IMR-90 (cell line): ENCODE data around the gene COPS2. TPM values are rescaled to one million over a fixed set of nuclear protein-coding genes. Genes with fewer than 3 reads are reported as not detected.

Experiments
- ATAC-seq: fragments of 200-7000 bp; cut with Tn5 transposase; 2 replicates; pipeline ENCODE4 v1.9.1; 2020; ENCODE audit warnings: low read depth, mild to moderate bottlenecking, moderate library complexity
- BruUV-seq: library from RNA; stranded (reverse); fragments of 400-500 nt; replicated peaks from 2 replicates; lab custom pipeline; 2021; lab: Mats Ljungman, UMichigan
- CTCF ChIA-PET: fragments of 300-600 bp; formaldehyde crosslinking; extraction: SDS; loops from one replicate; lab custom pipeline; 2021; ENCODE audit warnings: antibody characterized with exemption; lab: Yijun Ruan, JAX
- POLR2A ChIA-PET: fragments of 300-600 bp; sonication (Branson Sonifier 250); formaldehyde crosslinking; loops from one replicate; lab custom pipeline; 2022; ENCODE audit warnings: antibody characterized with exemption; ENCODE audit not compliant: unreplicated experiment; lab: Charles Lee
- DNase-seq: peaks from one replicate; pipeline ENCODE4 v3.0.0; 2013
- H2AFZ ChIP-seq: replicated peaks from 2 replicates; pipeline ENCODE3; 2013; ENCODE audit warnings: low read length, mild to moderate bottlenecking; ENCODE audit not compliant: poor library complexity
- H2AK5ac ChIP-seq: 2 replicates; pipeline ENCODE4 v1.6.1; 2013; ENCODE audit warnings: low read depth, low read length, inconsistent platforms
- H2AK9ac ChIP-seq: replicated peaks from 2 replicates; pipeline ENCODE3; 2013; ENCODE audit warnings: mild to moderate bottlenecking, low read depth, low read length, moderate library complexity; ENCODE audit not compliant: poor library complexity
- H2BK120ac ChIP-seq: 2 replicates; pipeline ENCODE4 v1.6.1; 2013; ENCODE audit warnings: low read depth, low read length, inconsistent platforms
- H2BK15ac ChIP-seq: 3 replicates; pipeline ENCODE4 v1.6.1; 2013; ENCODE audit warnings: low read depth, low read length, inconsistent platforms
- H2BK20ac ChIP-seq: 2 replicates; pipeline ENCODE4 v1.6.1; 2013; ENCODE audit warnings: low read depth, mild to moderate bottlenecking, inconsistent platforms, low read length, moderate library complexity
- H2BK5ac ChIP-seq: 2 replicates; pipeline ENCODE4 v1.6.1; 2013; ENCODE audit warnings: mild to moderate bottlenecking, low read depth, low read length, inconsistent platforms; ENCODE audit not compliant: poor library complexity, severe bottlenecking
- H3K14ac ChIP-seq: replicated peaks from 2 replicates; pipeline ENCODE4 v1.6.1; 2013; ENCODE audit warnings: low read depth, low read length, inconsistent platforms
- H3K18ac ChIP-seq: 2 replicates; pipeline ENCODE4 v1.6.1; 2013; ENCODE audit warnings: low read depth, low read length, control low read depth
- H3K23ac ChIP-seq: 2 replicates; pipeline ENCODE4 v1.6.1; 2013; ENCODE audit warnings: low read depth, low read length, inconsistent platforms
- H3K27ac ChIP-seq: 2 replicates; pipeline ENCODE4 v1.5.1; 2013; ENCODE audit warnings: mild to moderate bottlenecking, control low read depth, low read length; ENCODE audit not compliant: insufficient read depth
- H3K27me3 ChIP-seq: 2 replicates; pipeline ENCODE4 v1.6.1; 2013; ENCODE audit warnings: low read length; ENCODE audit not compliant: control insufficient read depth, insufficient read depth
- H3K36me3 ChIP-seq: 2 replicates; pipeline ENCODE4 v1.6.1; 2013; ENCODE audit warnings: low read length, mixed read lengths; ENCODE audit not compliant: control insufficient read depth, insufficient read depth
- H3K4ac ChIP-seq: 2 replicates; pipeline ENCODE4 v1.6.1; 2013; ENCODE audit warnings: low read depth, low read length, inconsistent platforms
- H3K4me1 ChIP-seq: 2 replicates; pipeline ENCODE4 v1.6.1; 2013; ENCODE audit warnings: low read length, mixed read lengths; ENCODE audit not compliant: control insufficient read depth, insufficient read depth
- H3K4me2 ChIP-seq: 2 replicates; pipeline ENCODE4 v1.6.1; 2013; ENCODE audit warnings: low read depth, mild to moderate bottlenecking, control low read depth, low read length, moderate library complexity
- H3K4me3 ChIP-seq: 2 replicates; pipeline ENCODE4 v1.5.1; 2013; ENCODE audit warnings: low read depth, mild to moderate bottlenecking, control low read depth, low read length, moderate library complexity; ENCODE audit not compliant: insufficient read depth
- H3K56ac ChIP-seq: 2 replicates; pipeline ENCODE4 v1.6.1; 2013; ENCODE audit warnings: low read length, inconsistent platforms; ENCODE audit not compliant: insufficient read depth; ENCODE audit errors: extremely low read depth
- H3K79me1 ChIP-seq, 2 experiments: 2 replicates each; pipeline ENCODE4 v1.6.1; 2013; ENCODE audit warnings: low read length in 2 of 2, inconsistent platforms in 1 of 2, low read depth in 1 of 2
- H3K9ac ChIP-seq: 2 replicates; pipeline ENCODE4 v1.6.1; 2013; ENCODE audit warnings: low read depth, low read length, control low read depth
- H3K9me1 ChIP-seq: 2 replicates; pipeline ENCODE4 v1.6.1; 2013; ENCODE audit warnings: low read length, inconsistent platforms; ENCODE audit not compliant: insufficient read depth
- H3K9me3 ChIP-seq: 2 replicates; pipeline ENCODE4 v1.6.1; 2013; ENCODE audit warnings: low read length; ENCODE audit not compliant: control insufficient read depth, insufficient read depth
- H4K20me1 ChIP-seq: 2 replicates; pipeline ENCODE4 v1.6.1; 2013; ENCODE audit warnings: low read length, inconsistent platforms; ENCODE audit not compliant: insufficient read depth
- H4K5ac ChIP-seq: 2 replicates; pipeline ENCODE4 v1.6.1; 2013; ENCODE audit warnings: mild to moderate bottlenecking, low read depth, low read length, control low read depth
- H4K8ac ChIP-seq, 2 experiments: 2 replicates each; pipeline ENCODE4 v1.6.1; 2013; ENCODE audit warnings: low read depth in 2 of 2, low read length in 2 of 2, control low read depth in 1 of 2, inconsistent platforms in 1 of 2
- H4K91ac ChIP-seq: 2 replicates; pipeline ENCODE4 v1.6.1; 2013; ENCODE audit warnings: low read depth, low read length, inconsistent platforms; ENCODE audit not compliant: insufficient read depth
- BHLHE40 ChIP-seq: fragments of 150-350 bp; IDR thresholded peaks from 2 replicates; pipeline ENCODE4 v1.6.1; 2016; ENCODE audit warnings: mild to moderate bottlenecking, low read depth, low read length
- WGBS, 2 experiments: methylation state at CpG; one replicate each; pipeline versions ENCODE4 v1.1.5 to v1.1.7; 2013; ENCODE audit warnings: missing lambda C conversion rate in 2 of 2; ENCODE audit not compliant: insufficient read length in 1 of 2; ENCODE audit errors: extremely low coverage in 2 of 2; 5-methylcytosine and 5-hydroxymethylcytosine counted together
- dilution Hi-C: fragments of 300-500 bp; cut with HindIII; formaldehyde crosslinking; loops from one replicate; pipeline ENCODE4 v1.14.3; 2018; ENCODE audit warnings: low sequenced_read_pairs; ENCODE audit not compliant: unreplicated experiment
- in situ Hi-C: fragments of 300-500 bp; cut with MboI; formaldehyde crosslinking; loops from 3 replicates; pipeline ENCODE4 v1.14.3; 2019; ENCODE audit warnings: low sequenced_read_pairs, inconsistent platforms, mixed read lengths
- intact Hi-C: fragments of 100-400 bp; cut with micrococcal nuclease; formaldehyde crosslinking; loops from 2 replicates; pipeline ENCODE4 v1.10.0; 2022
- polyA plus RNA-seq, 3 experiments: library from polyadenylated mRNA; depleted of rRNA; stranded (reverse); fragments of >200 nt; gene quantifications; 2 replicates each; pipeline ENCODE4 v1.2.3, GENCODE V29; 2012; ENCODE audit warnings: low replicate concordance in 1 of 3
- total RNA-seq: library from RNA; depleted of rRNA; stranded (reverse); fragments of >200 nt; gene quantifications from 2 replicates; pipeline ENCODE4 v1.2.3, GENCODE V29; 2012

Gene COPS2
- total and polyA plus RNA-seq, 2 of the 4 experiments (the other 2 are of a cell fraction) = 54.6 to 75.6 TPM

- no TSS peak for BruUV-seq
- Histone ChIP-seq H3K4me2 (peak overlapping the region; percentile 74), H3K23ac (peak overlapping the region; percentile 91), H3K9me3 (no peaks in the 10 kb centered on the region), H4K5ac (peak overlapping the region; percentile 98), H3K14ac (peak overlapping the region; percentile 86), H3K9ac (peak overlapping the region; percentile 74), H3K27me3 (no peaks in the 10 kb centered on the region), H4K8ac (peak overlapping the region; percentile 9 to 88), H2BK20ac (peak overlapping the region; percentile 96), H3K79me1 (no peaks in the 10 kb centered on the region; a peak in 1 of 4 replicates), H3K27ac (peak overlapping the region; percentile 99), H2BK120ac (peak overlapping the region; percentile 93), H3K36me3 (no peaks in the 10 kb centered on the region), H3K4ac (peak overlapping the region; percentile 91), H4K91ac (peak overlapping the region; percentile 85), H2BK5ac (peak overlapping the region; percentile 100), H3K18ac (peak overlapping the region; percentile 99), H3K4me1 (peaks cover 19% of the 10 kb centered on the region), H2BK15ac (peak overlapping the region; percentile 89), H2AK5ac (peak overlapping the region; percentile 86), H3K9me1 (peaks cover 13% of the 10 kb centered on the region), H2AFZ (peak overlapping the region; percentile 69), H2AK9ac (no peak overlapping the region), H3K4me3 (no peak overlapping the region), H3K56ac (peak overlapping the region; percentile 64), H4K20me1 (no peaks in the 10 kb centered on the region)
- ChIA-PET POLR2A (interaction anchor here (0.5 to 1.4 kb wide), 4 partner anchors 24 to 752 kb away, joined by 3 to 7 read pairs (median 3); partner anchors contain the start of gene DUT), CTCF (interaction anchor here (0.6 to 1.9 kb wide), 7 partner anchors 8 to 108 kb away, joined by 3 to 12 read pairs (median 4); no protein-coding TSS in a partner anchor)
- intact Hi-C loops = loop anchor here (5.0 kb wide), 1 partner anchor 36 kb away; the partner anchor contains the start of gene SECISBP2L
- no peak for TF ChIP-seq BHLHE40
- DNase-seq (peak; percentile 85), ATAC-seq (peak; percentile 70)
- WGBS, 2 experiments = no CpG with 5 or more reads among the region's 5 CpGs
- dilution Hi-C loops = no loop called here
- in situ Hi-C loops = no loop called here
These were observed 71.8 kb downstream of the COPS2 start for GRCh38 chr15:49083401-49084284.
